ENCODE data around the gene SCAI. TPM values are rescaled to one million over a fixed set of nuclear protein-coding genes. Genes with fewer than 3 reads are reported as not detected.

Gene SCAI
- total RNA-seq, 1 experiment from 2014 or later: 3.7 TPM

- Mint-ChIP-seq H3K27ac (ENCODE audit: low read depth, unreplicated experiment) (no peak overlapping the region), H3K36me3 (ENCODE audit: insufficient read depth, unreplicated experiment) (peaks cover 7% of the 10 kb centered on the region), H3K4me3 (ENCODE audit: unreplicated experiment) (no peak overlapping the region), H3K27me3 (ENCODE audit: insufficient read depth, unreplicated experiment) (no peaks in the 10 kb centered on the region), H3K9me3 (ENCODE audit: unreplicated experiment) (no peaks in the 10 kb centered on the region), H3K4me1 (ENCODE audit: insufficient read depth, unreplicated experiment) (no peaks in the 10 kb centered on the region)
- TF ChIP-seq CTCF (IDR thresholded peaks at IDR 0.05; ENCODE audit: unreplicated experiment): no peak
- CTCF ChIA-PET: no interaction called here
- intact Hi-C loops (cut with micrococcal nuclease): no loop called here
- BruUV-seq (replicated peaks): no TSS peak
- no peak for DNase-seq (ENCODE audit: unreplicated experiment)
- POLR2A ChIA-PET: interaction anchor here (1.5 kb wide), 1 partner anchor 13 kb away, joined by 4 read pairs; no protein-coding TSS in a partner anchor
These were observed 134.7 kb downstream of the SCAI start for GRCh38 chr9:125008599-125008998.

- Mint-ChIP-seq H3K9me3 (ENCODE audit: unreplicated experiment) (no peaks in the 10 kb centered on the region), H3K4me1 (ENCODE audit: insufficient read depth, unreplicated experiment) (no peaks in the 10 kb centered on the region), H3K27me3 (ENCODE audit: insufficient read depth, unreplicated experiment) (no peaks in the 10 kb centered on the region), H3K4me3 (ENCODE audit: unreplicated experiment) (no peak overlapping the region), H3K36me3 (ENCODE audit: insufficient read depth, unreplicated experiment) (peaks cover 12% of the 10 kb centered on the region), H3K27ac (ENCODE audit: low read depth, unreplicated experiment) (no peak overlapping the region)
- ChIA-PET POLR2A (no interaction called here), CTCF (no interaction called here)
- no peak for TF ChIP-seq CTCF (IDR thresholded peaks at IDR 0.05; ENCODE audit: unreplicated experiment)
- no peak for DNase-seq (ENCODE audit: unreplicated experiment)
- intact Hi-C loops (cut with micrococcal nuclease): no loop called here
- no TSS peak for BruUV-seq (replicated peaks)
These were observed 140.0 kb downstream of the SCAI start for GRCh38 chr9:125003332-125003731.

GRCh38 chr9:124983698-124984097, 159.6 kb downstream of the SCAI start:
- Mint-ChIP-seq H3K27me3 (ENCODE audit: insufficient read depth, unreplicated experiment) (no peaks in the 10 kb centered on the region), H3K9me3 (ENCODE audit: unreplicated experiment) (no peaks in the 10 kb centered on the region), H3K36me3 (ENCODE audit: insufficient read depth, unreplicated experiment) (no peaks in the 10 kb centered on the region), H3K4me3 (ENCODE audit: unreplicated experiment) (no peak overlapping the region), H3K4me1 (ENCODE audit: insufficient read depth, unreplicated experiment) (no peaks in the 10 kb centered on the region), H3K27ac (ENCODE audit: low read depth, unreplicated experiment) (no peak overlapping the region)
- intact Hi-C loops (cut with micrococcal nuclease): no loop called here
- ChIA-PET CTCF (interaction anchor here (0.5 kb wide), 1 partner anchor 49 kb away, joined by 3 read pairs; no protein-coding TSS in a partner anchor), POLR2A (interaction anchor here (0.7 kb wide), 1 partner anchor 73 kb away, joined by 3 read pairs; no protein-coding TSS in a partner anchor)
- BruUV-seq (replicated peaks): no TSS peak
- DNase-seq (ENCODE audit: unreplicated experiment): no peak
- no peak for TF ChIP-seq CTCF (IDR thresholded peaks at IDR 0.05; ENCODE audit: unreplicated experiment)

- intact Hi-C loops (cut with micrococcal nuclease): no loop called here
- ChIA-PET CTCF (no interaction called here), POLR2A (interaction anchor here (0.6 kb wide), 1 partner anchor 8 kb away, joined by 3 read pairs; no protein-coding TSS in a partner anchor)
- Mint-ChIP-seq H3K4me3 (ENCODE audit: unreplicated experiment) (no peak overlapping the region), H3K27ac (ENCODE audit: low read depth, unreplicated experiment) (no peak overlapping the region), H3K27me3 (ENCODE audit: insufficient read depth, unreplicated experiment) (no peaks in the 10 kb centered on the region), H3K9me3 (ENCODE audit: unreplicated experiment) (no peaks in the 10 kb centered on the region), H3K36me3 (ENCODE audit: insufficient read depth, unreplicated experiment) (no peaks in the 10 kb centered on the region), H3K4me1 (ENCODE audit: insufficient read depth, unreplicated experiment) (no peaks in the 10 kb centered on the region)
- TF ChIP-seq CTCF (IDR thresholded peaks at IDR 0.05; ENCODE audit: unreplicated experiment): no peak
- no TSS peak for BruUV-seq (replicated peaks)
- no peak for DNase-seq (ENCODE audit: unreplicated experiment)
These were observed 162.9 kb downstream of the SCAI start for GRCh38 chr9:124980431-124980830.

Measured in MCF 10A (cell line).